Measurements from ENCODE around the gene IFI27L1.

DNA sequence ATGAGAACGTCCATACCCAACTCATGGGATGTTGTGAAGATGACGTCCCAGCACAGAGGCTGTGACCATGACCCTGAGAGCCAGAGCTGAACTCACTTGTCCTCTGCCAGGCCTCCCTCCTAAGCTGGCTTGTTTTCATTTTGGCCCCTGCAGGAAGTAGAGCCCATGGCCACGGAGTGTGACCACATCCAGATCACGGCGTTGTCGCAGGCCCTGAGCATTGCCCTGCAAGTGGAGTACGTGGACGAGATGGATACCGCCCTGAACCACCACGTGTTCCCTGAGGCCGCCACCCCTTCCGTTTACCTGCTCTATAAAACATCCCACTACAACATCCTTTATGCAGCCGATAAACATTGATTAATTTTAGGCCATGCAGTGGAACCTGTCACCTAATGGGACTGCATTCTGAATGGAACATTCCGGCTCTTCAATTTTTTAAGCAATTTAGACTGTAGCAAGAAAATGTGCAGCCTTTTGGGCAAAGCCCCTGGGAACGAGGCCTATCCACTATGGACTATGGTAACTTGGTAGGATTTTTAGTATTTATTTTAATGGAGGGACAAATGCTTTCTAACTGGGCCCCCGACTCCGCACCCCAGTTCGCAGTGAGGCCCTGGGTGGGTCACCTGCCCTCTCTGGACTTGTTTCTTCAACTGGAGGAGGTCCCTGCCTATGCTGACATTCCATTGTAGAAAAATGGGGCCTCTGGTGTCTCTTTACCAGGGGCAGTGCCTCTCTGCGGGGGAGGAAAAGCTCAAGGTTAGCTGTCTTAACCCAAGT is 35.4 kb upstream of the IFI27L1 start:
- TF ChIP-seq POLR2A (IDR thresholded peaks at IDR 0.05; ENCODE audit: low read depth, low read length): no peak
- TF ChIP-seq JUN (IDR thresholded peaks at IDR 0.05; ENCODE audit: borderline replicate concordance, insufficient read depth, insufficient read length, low read depth): no peak
- TF ChIP-seq MAX (IDR thresholded peaks at IDR 0.05; ENCODE audit: insufficient read depth, insufficient read length): no peak
- no peak for TF ChIP-seq CTCF (IDR thresholded peaks at IDR 0.05; ENCODE audit: extremely low read depth in 1 of 2, insufficient read depth in 1 of 2, low read depth in 1 of 2, low read length in 2 of 2)

Measured in endothelial cell of umbilical vein (primary cell).